Caco-2 (cell line): ENCODE results near the gene FBXO5. TPM values are rescaled to one million over a fixed set of nuclear protein-coding genes. Genes with fewer than 3 reads are reported as not detected.

Experiments used
- BruUV-seq: library from RNA; stranded (reverse); fragments of 400-500 nt; replicated peaks from 2 replicates; lab custom pipeline; 2021; lab: Mats Ljungman, UMichigan
- CTCF ChIA-PET: fragments of 300-600 bp; sonication (Branson Sonifier 250); formaldehyde crosslinking; loops from one replicate; lab custom pipeline; 2022; ENCODE audit warnings: antibody characterized with exemption; lab: Charles Lee
- POLR2A ChIA-PET: fragments of 300-600 bp; sonication (Branson Sonifier 250); formaldehyde crosslinking; loops from one replicate; lab custom pipeline; 2022; ENCODE audit warnings: antibody characterized with exemption; lab: Charles Lee
- DNase-seq, 2 experiments: peaks; one replicate each; pipeline versions ENCODE4 v3.0.0 to v3.0.0-alpha.2; 2020 to 2022
- H3K27me3 ChIP-seq: replicated peaks from 2 replicates; pipeline ENCODE4 v1.6.0; 2011; ENCODE audit warnings: low read length; ENCODE audit not compliant: control insufficient read depth, insufficient read depth
- H3K36me3 ChIP-seq: 2 replicates; pipeline ENCODE4 v1.5.1; 2011; ENCODE audit warnings: low read length; ENCODE audit not compliant: control insufficient read depth, insufficient read depth
- H3K4me1 ChIP-seq: fragments of 250-450 bp; sonication (Bioruptor Pico); 2 replicates; pipeline ENCODE4 v1.5.1; 2020; ENCODE audit warnings: mild to moderate bottlenecking
- H3K4me3 ChIP-seq: 2 replicates; pipeline ENCODE4 v1.5.1; 2011; ENCODE audit warnings: low read depth, mild to moderate bottlenecking, control low read depth, low read length
- H3K9me3 ChIP-seq: fragments of 250-450 bp; sonication (Bioruptor Pico); 2 replicates; pipeline ENCODE4 v1.5.1; 2020; ENCODE audit warnings: mild to moderate bottlenecking, moderate library complexity
- H3K27ac Mint-ChIP-seq: one replicate; pipeline ENCODE4 v1.8.0; 2022; ENCODE audit warnings: mixed read lengths; ENCODE audit not compliant: unreplicated experiment
- H3K27me3 Mint-ChIP-seq: one replicate; pipeline ENCODE4 v1.8.0; 2022; ENCODE audit warnings: mixed read lengths; ENCODE audit not compliant: insufficient read depth, unreplicated experiment
- H3K36me3 Mint-ChIP-seq: one replicate; pipeline ENCODE4 v1.8.0; 2022; ENCODE audit warnings: mild to moderate bottlenecking, mixed read lengths; ENCODE audit not compliant: insufficient read depth, unreplicated experiment
- H3K4me1 Mint-ChIP-seq: one replicate; pipeline ENCODE4 v1.8.0; 2022; ENCODE audit warnings: low read depth, mixed read lengths; ENCODE audit not compliant: unreplicated experiment
- H3K4me3 Mint-ChIP-seq: one replicate; pipeline ENCODE4 v1.8.0; 2022; ENCODE audit warnings: mild to moderate bottlenecking, moderate library complexity, mixed read lengths; ENCODE audit not compliant: unreplicated experiment
- H3K9me3 Mint-ChIP-seq: one replicate; pipeline ENCODE4 v1.8.0; 2022; ENCODE audit warnings: mixed read lengths; ENCODE audit not compliant: unreplicated experiment
- intact Hi-C: fragments of 100-400 bp; cut with micrococcal nuclease; formaldehyde crosslinking; loops from one replicate; pipeline ENCODE4 v1.10.0; 2022; ENCODE audit not compliant: unreplicated experiment
- total RNA-seq: library from RNA; stranded (reverse); gene quantifications from 2 replicates; pipeline ENCODE4 v1.2.3, GENCODE V29; 2022
- TF ChIP-seq, protein P1 (sequence below), 2 experiments: fragments of 200-600 bp in 1 of 2; IDR thresholded peaks; 1 replicate in 1 of 2; 2 replicates in 1 of 2; pipeline versions ENCODE4 v1.5.1 to v1.8.0; 2011 to 2022; ENCODE audit warnings: antibody characterized with exemption in 1 of 2, control low read depth in 1 of 2, inconsistent platforms in 1 of 2, low read depth in 1 of 2, low read length in 1 of 2, mild to moderate bottlenecking in 1 of 2, moderate library complexity in 1 of 2; ENCODE audit not compliant: insufficient read depth in 1 of 2, severe bottlenecking in 1 of 2, unreplicated experiment in 1 of 2

The FBXO5 gene
- total RNA-seq, 1 experiment from 2014 or later, result 35.5 TPM

DNA sequence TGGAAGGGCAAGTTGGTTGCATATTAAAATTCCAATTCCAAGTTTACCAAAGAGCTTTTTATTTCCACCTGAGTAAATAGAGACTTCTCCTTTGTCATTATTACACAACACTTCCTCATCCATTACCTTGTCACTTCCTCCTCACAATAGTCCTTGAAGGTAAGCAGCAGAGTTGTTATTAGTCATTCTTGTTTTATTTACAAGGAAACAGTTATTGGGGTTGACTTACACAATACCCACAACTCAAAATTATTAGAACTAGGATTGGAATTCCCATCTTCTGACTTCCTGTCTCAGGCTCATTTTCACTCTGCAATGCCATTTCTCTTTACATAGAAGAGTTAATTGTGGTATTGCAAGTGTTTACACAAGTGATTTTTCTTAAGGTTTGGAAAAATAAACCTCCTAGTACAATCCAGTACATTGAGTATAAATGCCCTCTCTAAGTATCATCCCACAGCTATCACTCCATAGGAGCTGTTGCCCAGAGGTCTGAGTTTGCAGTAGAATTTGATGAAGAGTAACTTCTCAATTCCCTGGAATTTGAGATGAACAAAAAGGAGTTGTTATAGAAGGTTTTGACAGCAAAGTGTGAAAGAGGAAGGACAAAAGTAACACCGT lies 48.6 kb upstream of the FBXO5 start:
- no TSS peak for BruUV-seq
- H3K27me3 ChIP-seq, result no peaks in the 10 kb centered on the region
- Mint-ChIP-seq H3K4me1 (peaks cover 6% of the 10 kb centered on the region), H3K9me3 (no peaks in the 10 kb centered on the region), H3K4me3 (no peak overlapping the region), H3K27me3 (peaks cover 3% of the 10 kb centered on the region), H3K36me3 (no peaks in the 10 kb centered on the region), H3K27ac (no peak overlapping the region)
- H3K36me3 ChIP-seq, result no peaks in the 10 kb centered on the region
- no peak for DNase-seq
- H3K4me1 ChIP-seq, result no peaks in the 10 kb centered on the region
- TF ChIP-seq, protein P1, sequence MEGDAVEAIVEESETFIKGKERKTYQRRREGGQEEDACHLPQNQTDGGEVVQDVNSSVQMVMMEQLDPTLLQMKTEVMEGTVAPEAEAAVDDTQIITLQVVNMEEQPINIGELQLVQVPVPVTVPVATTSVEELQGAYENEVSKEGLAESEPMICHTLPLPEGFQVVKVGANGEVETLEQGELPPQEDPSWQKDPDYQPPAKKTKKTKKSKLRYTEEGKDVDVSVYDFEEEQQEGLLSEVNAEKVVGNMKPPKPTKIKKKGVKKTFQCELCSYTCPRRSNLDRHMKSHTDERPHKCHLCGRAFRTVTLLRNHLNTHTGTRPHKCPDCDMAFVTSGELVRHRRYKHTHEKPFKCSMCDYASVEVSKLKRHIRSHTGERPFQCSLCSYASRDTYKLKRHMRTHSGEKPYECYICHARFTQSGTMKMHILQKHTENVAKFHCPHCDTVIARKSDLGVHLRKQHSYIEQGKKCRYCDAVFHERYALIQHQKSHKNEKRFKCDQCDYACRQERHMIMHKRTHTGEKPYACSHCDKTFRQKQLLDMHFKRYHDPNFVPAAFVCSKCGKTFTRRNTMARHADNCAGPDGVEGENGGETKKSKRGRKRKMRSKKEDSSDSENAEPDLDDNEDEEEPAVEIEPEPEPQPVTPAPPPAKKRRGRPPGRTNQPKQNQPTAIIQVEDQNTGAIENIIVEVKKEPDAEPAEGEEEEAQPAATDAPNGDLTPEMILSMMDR (IDR thresholded peaks at IDR 0.05; ENCODE audit: insufficient read depth in 1 of 2, low read depth in 1 of 2, low read length in 1 of 2, severe bottlenecking in 1 of 2, unreplicated experiment in 1 of 2), result no peak
- ChIA-PET CTCF (no interaction called here), POLR2A (no interaction called here)
- no peaks in the 10 kb centered on the region for H3K9me3 ChIP-seq
- H3K4me3 ChIP-seq, result no peak overlapping the region
- intact Hi-C loops, result loop anchor here (5.0 kb wide), 1 partner anchor 201 kb away; no protein-coding TSS in a partner anchor

DNA sequence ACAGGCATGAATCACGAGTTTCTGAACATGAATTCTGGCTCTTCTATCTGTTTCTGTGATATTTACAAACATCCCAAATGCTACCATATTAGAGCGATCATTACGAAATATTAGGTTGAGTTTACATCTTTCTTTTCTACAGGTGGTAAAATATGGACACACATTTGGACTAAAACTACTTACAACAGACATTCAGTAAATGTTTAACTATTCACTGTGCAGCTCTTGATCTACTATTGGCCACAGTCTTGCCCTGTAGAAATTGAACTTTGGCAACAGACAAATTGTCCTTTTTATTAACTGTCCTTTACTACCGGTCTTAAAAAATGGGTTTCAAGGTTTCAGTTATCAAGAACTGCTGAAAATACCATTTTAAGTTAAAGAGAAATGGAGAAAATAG lies 46.1 kb upstream of the FBXO5 start:
- Mint-ChIP-seq H3K36me3 (no peaks in the 10 kb centered on the region), H3K27ac (no peak overlapping the region), H3K9me3 (no peaks in the 10 kb centered on the region), H3K4me3 (no peak overlapping the region), H3K4me1 (peaks cover 6% of the 10 kb centered on the region), H3K27me3 (peaks cover 7% of the 10 kb centered on the region)
- DNase-seq, result no peak
- POLR2A ChIA-PET, result no interaction called here
- H3K27me3 ChIP-seq, result no peaks in the 10 kb centered on the region
- CTCF ChIA-PET, result interaction anchor here (1.0 kb wide), 1 partner anchor 74 kb away, joined by 3 read pairs; no protein-coding TSS in a partner anchor
- no TSS peak for BruUV-seq
- H3K36me3 ChIP-seq, result no peaks in the 10 kb centered on the region
- TF ChIP-seq, protein P1 (IDR thresholded peaks at IDR 0.05; ENCODE audit: insufficient read depth in 1 of 2, low read depth in 1 of 2, low read length in 1 of 2, severe bottlenecking in 1 of 2, unreplicated experiment in 1 of 2), result no peak
- intact Hi-C loops, result no loop called here
- no peak overlapping the region for H3K4me3 ChIP-seq
- no peaks in the 10 kb centered on the region for H3K4me1 ChIP-seq
- H3K9me3 ChIP-seq, result no peaks in the 10 kb centered on the region

DNA sequence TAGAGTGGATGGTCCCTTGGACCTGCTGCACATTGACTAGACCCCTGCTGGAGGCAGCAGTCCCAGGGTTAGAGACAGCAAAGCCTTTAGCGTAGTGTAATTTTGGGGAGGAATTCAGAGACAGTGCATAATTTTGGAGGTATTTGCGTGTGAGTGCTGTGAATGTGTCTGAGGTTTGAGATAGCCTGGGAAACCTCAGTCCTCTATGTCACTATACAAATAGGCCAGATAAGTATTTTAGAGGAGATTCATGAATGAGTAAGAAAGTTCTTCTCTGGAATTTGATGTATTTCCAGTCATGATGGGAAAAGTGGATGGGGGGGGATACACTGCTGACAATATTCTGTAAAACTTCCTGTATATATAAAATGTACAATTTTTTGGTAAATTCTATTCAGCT lies 45.4 kb upstream of the FBXO5 start:
- Histone ChIP-seq H3K4me1 (no peaks in the 10 kb centered on the region), H3K27me3 (no peaks in the 10 kb centered on the region), H3K36me3 (no peaks in the 10 kb centered on the region), H3K9me3 (no peaks in the 10 kb centered on the region), H3K4me3 (no peak overlapping the region)
- DNase-seq, result no peak
- H3K4me3 Mint-ChIP-seq, result no peak overlapping the region
- no peaks in the 10 kb centered on the region for H3K36me3 Mint-ChIP-seq
- peaks cover 9% of the 10 kb centered on the region for H3K27me3 Mint-ChIP-seq
- TF ChIP-seq, protein P1 (IDR thresholded peaks at IDR 0.05; ENCODE audit: insufficient read depth in 1 of 2, low read depth in 1 of 2, low read length in 1 of 2, severe bottlenecking in 1 of 2, unreplicated experiment in 1 of 2), result no peak
- BruUV-seq, result no TSS peak
- no peak overlapping the region for H3K27ac Mint-ChIP-seq
- peaks cover 6% of the 10 kb centered on the region for H3K4me1 Mint-ChIP-seq
- intact Hi-C loops, result no loop called here
- ChIA-PET POLR2A (no interaction called here), CTCF (interaction anchor here (1.0 kb wide), 1 partner anchor 73 kb away, joined by 3 read pairs; no protein-coding TSS in a partner anchor)
- H3K9me3 Mint-ChIP-seq, result no peaks in the 10 kb centered on the region
